ENCODE results near the gene EPS8L1. TPM values are rescaled to one million over a fixed set of nuclear protein-coding genes. Genes with fewer than 3 reads are reported as not detected.

Gene EPS8L1
- total RNA-seq, 1 donor: 0.84 TPM

DNA sequence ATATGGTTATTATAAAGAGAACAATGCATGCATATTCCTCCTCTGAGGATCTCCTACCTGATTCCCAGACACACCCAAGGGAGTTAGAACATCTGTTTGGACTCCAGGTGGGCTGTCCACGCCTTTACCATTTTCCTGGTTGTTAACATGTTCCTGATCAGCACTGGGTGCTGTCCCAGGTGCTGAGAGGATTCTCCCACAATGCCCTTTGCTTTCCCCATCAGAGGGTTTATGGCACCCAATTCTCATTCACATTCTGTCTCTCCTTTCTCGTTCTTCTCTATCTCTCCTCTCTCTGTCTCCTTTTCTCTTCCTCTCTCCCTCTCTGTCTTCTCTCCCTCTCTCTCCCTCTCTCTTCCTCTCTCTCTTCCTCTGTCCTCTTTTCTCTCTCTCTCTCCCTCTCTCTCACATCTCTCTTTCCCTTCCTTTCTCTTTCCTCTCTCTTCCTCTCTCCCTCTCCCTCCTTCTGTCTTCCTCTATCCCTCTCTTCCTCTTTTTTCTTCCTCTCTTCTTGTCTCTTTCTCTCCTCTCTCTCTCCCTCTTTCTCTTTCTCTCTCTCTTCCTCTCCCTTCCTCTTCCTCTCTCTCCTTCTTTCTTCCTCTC, 9.5 kb upstream of the EPS8L1 start:
- peaks cover 23% of the 10 kb centered on the region for H3K4me1 ChIP-seq (ENCODE audit: insufficient read depth, low read length)
- no peaks in the 10 kb centered on the region for H3K9me3 ChIP-seq (ENCODE audit: low read depth, low read length)
- H3K4me3 ChIP-seq (ENCODE audit: low read length): no peak overlapping the region
- H3K27me3 ChIP-seq (ENCODE audit: insufficient read depth, low read length): peaks cover 33% of the 10 kb centered on the region

DNA sequence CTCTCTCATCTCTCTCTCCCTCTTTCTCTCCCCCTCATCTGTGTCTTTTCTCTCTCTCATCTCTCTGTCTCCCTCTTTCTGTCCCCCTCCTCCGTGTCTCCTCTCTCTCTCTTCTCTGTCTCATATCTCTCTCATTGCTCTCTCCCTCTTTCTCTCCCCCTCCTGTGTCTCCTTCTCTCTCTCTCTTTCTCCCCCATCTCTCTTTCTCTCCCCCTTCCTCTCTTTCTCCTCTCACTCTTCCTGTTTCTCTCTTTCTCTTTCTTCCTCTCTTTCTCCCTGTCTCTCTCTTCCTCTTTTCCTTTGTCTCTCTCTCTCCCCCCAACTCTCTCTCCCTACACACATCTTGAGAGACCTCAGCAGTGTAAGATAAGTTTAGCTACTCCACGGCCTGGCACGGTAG, 7.8 kb upstream of the EPS8L1 start:
- Histone ChIP-seq H3K27me3 (ENCODE audit: insufficient read depth, low read length) (peaks cover 38% of the 10 kb centered on the region), H3K4me3 (ENCODE audit: low read length) (no peak overlapping the region), H3K9me3 (ENCODE audit: low read depth, low read length) (no peaks in the 10 kb centered on the region), H3K4me1 (ENCODE audit: insufficient read depth, low read length) (peaks cover 8% of the 10 kb centered on the region)

DNA sequence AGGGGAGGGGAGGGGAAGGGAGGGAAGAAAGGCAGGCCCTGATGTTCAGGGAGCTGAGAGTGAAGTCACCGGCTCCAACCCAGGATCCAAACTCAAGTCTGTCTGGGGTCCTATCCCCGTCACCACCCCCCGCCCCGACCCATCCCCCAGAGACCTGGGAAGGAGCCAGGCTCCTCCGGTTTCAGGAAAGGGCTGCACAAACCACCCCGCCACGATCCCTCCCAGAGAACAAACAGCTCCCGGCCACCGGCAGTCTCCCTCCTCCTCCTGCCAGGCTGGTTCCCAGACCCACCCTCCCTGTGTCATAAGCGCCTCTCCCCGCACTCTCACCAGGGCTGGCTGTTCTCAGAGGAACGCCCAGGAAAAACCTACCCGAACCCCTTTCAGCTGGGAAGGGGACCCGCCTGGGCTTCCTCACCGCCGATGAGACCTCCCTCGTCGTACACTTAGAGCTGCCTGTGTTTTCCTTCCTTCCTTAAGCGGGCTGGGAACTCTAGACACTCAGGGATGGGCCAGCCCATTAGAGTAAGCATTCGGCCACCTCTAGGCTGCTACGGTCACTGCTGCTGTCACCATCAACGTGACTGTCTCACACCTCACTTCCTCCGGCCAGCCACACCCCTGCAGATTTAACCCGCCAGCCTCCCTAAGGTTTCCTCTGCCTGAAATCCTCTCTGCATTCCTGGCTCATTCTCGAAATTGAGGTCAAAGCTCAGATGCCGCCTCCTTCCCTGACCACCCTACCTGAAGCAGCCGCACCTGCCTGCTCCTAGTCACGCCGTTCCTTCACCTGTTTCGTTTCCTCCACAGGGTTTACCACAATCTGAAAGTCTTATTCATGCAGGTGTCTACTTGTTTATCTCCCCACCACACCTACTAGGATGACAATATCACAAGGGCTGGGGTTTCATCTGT, 6.5 kb upstream of the EPS8L1 start:
- peaks cover 8% of the 10 kb centered on the region for H3K4me1 ChIP-seq (ENCODE audit: insufficient read depth, low read length)
- peaks cover 38% of the 10 kb centered on the region for H3K27me3 ChIP-seq (ENCODE audit: insufficient read depth, low read length)
- no peak overlapping the region for H3K4me3 ChIP-seq (ENCODE audit: low read length)
- no peaks in the 10 kb centered on the region for H3K9me3 ChIP-seq (ENCODE audit: low read depth, low read length)

DNA sequence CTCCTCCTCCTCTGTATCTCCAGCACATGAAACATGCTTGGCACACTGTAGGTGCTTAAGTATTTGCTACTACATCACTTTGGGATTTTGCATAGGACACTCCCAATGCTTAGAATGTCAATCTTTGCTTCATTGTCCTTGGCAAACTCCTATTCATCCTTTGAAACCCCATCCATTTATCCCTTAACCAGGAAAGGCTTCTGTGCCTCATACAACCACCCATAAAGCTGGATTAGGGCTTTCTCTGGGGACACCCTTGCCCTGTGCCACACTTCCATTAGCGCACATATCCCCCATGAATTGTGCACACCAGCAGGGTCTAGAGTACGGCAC, 5.8 kb upstream of the EPS8L1 start:
- no peak overlapping the region for H3K4me3 ChIP-seq (ENCODE audit: low read length)
- no peaks in the 10 kb centered on the region for H3K9me3 ChIP-seq (ENCODE audit: low read depth, low read length)
- peaks cover 38% of the 10 kb centered on the region for H3K27me3 ChIP-seq (ENCODE audit: insufficient read depth, low read length)
- H3K4me1 ChIP-seq (ENCODE audit: insufficient read depth, low read length): peaks cover 8% of the 10 kb centered on the region

DNA sequence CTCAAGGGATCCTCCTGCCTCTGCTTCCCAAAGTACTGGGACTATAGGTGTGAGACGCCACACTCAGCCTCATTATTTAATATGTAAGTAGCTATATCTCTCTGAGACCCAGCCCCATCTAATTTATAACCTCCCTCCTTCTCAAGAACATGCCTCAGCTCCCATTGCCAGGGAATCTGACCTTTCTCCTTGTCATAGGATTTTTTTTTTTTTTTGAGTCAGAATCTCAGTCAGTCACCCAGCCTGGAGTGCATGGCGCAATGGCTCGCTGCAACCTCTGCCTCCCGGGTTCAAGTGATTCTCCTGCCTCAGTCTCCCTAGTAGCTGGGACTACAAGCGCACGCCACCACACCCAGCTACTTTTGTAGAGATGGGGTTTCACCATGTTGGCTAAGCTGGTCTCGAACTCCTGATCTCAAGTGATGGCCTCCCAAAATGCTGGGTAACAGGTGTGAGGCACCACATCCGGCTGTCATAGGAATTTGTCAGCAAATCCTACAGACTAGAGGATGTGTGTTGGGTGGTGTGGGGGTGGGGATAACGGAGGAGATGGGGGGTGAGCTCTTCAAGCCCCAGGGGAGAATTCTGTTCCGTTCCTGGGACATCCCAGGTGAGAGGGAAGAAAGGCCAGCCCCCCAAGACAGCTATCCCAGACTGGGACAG, 5.1 kb upstream of the EPS8L1 start:
- H3K27me3 ChIP-seq (ENCODE audit: insufficient read depth, low read length): peaks cover 38% of the 10 kb centered on the region
- H3K9me3 ChIP-seq (ENCODE audit: low read depth, low read length): no peaks in the 10 kb centered on the region
- peaks cover 10% of the 10 kb centered on the region for H3K4me1 ChIP-seq (ENCODE audit: insufficient read depth, low read length)
- no peak overlapping the region for H3K4me3 ChIP-seq (ENCODE audit: low read length)

DNA sequence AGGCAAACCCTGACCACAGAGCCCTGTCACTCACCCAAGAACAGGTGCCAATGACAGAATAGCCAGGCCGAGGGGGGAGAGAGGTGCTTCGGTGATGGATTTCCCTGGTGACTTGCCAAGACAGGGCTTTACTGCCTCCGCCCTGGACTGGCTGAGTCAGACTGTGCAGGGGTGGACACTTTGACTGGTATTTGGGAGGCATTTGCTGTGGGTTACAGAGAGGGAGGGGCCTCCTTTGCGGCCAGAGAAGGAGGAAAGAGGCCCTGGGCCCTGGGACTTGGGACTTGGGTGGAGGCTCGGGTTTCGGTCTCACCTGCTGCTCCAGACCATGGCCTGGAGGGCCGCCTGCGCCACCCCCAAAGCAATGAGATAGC, 4.6 kb upstream of the EPS8L1 start:
- peaks cover 12% of the 10 kb centered on the region for H3K4me1 ChIP-seq (ENCODE audit: insufficient read depth, low read length)
- H3K4me3 ChIP-seq (ENCODE audit: low read length): no peak overlapping the region
- H3K9me3 ChIP-seq (ENCODE audit: low read depth, low read length): no peaks in the 10 kb centered on the region
- peaks cover 38% of the 10 kb centered on the region for H3K27me3 ChIP-seq (ENCODE audit: insufficient read depth, low read length)

DNA sequence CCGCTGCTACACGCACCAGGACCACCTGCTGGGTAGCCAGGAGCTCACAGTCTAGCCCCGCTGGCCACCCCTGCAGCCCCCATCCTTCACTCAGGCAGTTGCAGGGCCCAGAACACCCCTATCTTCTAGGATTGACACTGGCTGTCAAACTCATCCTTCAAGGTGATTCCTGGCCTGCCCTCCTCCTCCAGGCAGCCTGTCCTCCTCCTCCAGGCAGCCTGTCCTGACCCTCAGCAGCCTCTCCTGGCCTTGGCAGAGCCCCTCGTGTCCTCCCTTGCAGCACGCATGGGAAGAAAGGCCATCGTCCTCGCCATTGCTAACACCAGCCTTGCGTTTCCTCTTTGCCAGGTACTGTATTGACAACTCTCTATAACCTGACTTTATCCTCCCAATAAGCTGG, 3.8 kb upstream of the EPS8L1 start:
- H3K27me3 ChIP-seq (ENCODE audit: insufficient read depth, low read length): peaks cover 36% of the 10 kb centered on the region
- peaks cover 12% of the 10 kb centered on the region for H3K4me1 ChIP-seq (ENCODE audit: insufficient read depth, low read length)
- no peak overlapping the region for H3K4me3 ChIP-seq (ENCODE audit: low read length)
- H3K9me3 ChIP-seq (ENCODE audit: low read depth, low read length): no peaks in the 10 kb centered on the region

DNA sequence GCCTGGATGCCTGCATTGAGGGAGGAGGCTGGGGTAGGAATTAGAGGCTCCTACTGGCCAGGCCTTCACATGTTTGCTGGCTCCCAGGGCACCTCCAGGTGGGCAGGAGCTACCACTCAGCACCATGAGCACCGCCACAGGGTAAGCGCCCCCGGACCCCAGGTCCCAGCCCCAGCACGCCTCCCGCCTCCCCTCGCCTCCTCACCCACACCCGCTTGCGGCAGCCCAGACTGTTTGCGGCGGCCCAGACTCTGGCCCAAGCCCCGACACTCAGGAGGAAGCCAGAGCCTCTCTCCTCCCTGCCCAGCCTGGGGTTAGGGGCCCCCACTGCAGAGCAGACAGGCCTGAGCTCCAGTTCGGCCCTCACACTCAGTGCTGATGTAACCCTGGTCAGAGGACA, 652 bp downstream of the EPS8L1 start:
- H3K27me3 ChIP-seq (ENCODE audit: insufficient read depth, low read length): peaks cover 4% of the 10 kb centered on the region
- H3K9me3 ChIP-seq (ENCODE audit: low read depth, low read length): no peaks in the 10 kb centered on the region
- H3K4me1 ChIP-seq (ENCODE audit: insufficient read depth, low read length): peaks cover 19% of the 10 kb centered on the region
- H3K4me3 ChIP-seq (ENCODE audit: low read length): no peak overlapping the region

DNA sequence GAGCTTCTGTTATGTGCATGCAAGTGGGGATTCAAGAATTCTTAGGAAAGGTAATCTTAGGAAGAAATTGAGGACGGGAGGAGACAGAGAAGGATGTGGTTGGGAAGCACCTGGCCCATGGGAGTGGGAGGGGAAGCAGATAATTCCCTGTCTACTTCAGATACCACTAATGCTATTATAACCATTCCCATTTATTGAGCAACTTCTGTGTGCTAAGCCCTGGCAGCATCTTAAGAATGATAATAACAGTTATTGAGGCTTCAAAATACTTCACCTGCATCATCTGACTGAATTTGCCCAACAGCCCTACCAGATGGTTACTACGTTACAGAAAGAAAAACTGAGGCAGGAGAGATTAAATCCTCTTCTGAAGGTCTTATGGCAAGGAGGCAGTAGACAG, 1.4 kb downstream of the EPS8L1 start:
- Histone ChIP-seq H3K9me3 (ENCODE audit: low read depth, low read length) (no peaks in the 10 kb centered on the region), H3K27me3 (ENCODE audit: insufficient read depth, low read length) (peaks cover 5% of the 10 kb centered on the region), H3K4me3 (ENCODE audit: low read length) (no peak overlapping the region), H3K4me1 (ENCODE audit: insufficient read depth, low read length) (peaks cover 26% of the 10 kb centered on the region)

DNA sequence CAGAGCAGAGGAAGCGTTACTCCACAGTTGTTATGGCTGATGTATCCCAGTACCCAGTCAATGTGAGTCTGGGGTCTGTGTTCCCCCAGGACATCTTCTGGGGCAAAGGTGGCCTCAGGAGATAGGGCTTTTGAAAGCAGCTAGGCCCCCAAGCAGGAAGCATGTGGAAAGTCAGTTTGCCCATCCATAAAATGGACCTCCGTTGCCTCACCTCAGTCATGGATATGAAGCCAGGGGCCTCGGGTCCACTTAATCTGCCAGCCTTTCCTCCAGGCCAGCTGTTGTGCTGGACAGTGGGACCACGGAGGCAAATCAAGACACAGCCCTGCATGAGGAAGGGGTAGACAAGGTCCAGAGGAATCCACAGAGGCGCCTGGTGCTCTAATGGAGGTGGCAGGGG, 3.3 kb downstream of the EPS8L1 start:
- Histone ChIP-seq H3K9me3 (ENCODE audit: low read depth, low read length) (no peaks in the 10 kb centered on the region), H3K4me1 (ENCODE audit: insufficient read depth, low read length) (peaks cover 31% of the 10 kb centered on the region), H3K27me3 (ENCODE audit: insufficient read depth, low read length) (peaks cover 18% of the 10 kb centered on the region), H3K4me3 (ENCODE audit: low read length) (no peak overlapping the region)

DNA sequence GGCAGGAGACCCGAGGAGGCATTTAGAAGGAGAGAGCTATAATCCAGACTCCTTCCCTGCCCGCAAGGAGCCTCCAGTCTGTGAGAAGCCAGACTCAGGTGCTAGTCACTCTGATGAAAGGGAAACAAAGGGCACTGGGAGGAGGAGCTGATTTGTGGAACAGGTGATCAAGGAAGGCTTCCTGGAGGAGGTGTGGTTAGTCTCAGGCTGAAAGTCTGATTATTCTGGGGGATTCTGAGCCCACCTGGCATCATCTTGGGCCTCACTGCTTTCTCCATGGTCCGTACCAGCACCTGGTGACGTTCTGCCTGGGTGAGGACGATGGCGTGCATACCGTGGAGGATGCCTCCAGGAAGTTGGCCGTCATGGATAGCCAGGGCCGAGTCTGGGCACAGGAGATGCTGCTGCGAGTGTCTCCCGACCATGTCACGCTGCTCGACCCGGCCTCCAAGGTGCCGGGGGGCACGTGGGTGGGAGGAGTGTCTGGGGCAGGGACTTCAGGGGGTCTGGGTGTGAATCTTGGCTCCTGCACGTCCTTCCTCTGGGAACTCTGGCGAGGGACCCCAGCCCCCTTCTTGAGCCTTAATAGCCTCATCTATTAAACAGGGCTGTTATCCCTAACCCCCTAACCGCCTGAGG, 3.9 kb downstream of the EPS8L1 start:
- Histone ChIP-seq H3K27me3 (ENCODE audit: insufficient read depth, low read length) (peaks cover 23% of the 10 kb centered on the region), H3K4me3 (ENCODE audit: low read length) (no peak overlapping the region), H3K9me3 (ENCODE audit: low read depth, low read length) (no peaks in the 10 kb centered on the region), H3K4me1 (ENCODE audit: insufficient read depth, low read length) (peaks cover 31% of the 10 kb centered on the region)

DNA sequence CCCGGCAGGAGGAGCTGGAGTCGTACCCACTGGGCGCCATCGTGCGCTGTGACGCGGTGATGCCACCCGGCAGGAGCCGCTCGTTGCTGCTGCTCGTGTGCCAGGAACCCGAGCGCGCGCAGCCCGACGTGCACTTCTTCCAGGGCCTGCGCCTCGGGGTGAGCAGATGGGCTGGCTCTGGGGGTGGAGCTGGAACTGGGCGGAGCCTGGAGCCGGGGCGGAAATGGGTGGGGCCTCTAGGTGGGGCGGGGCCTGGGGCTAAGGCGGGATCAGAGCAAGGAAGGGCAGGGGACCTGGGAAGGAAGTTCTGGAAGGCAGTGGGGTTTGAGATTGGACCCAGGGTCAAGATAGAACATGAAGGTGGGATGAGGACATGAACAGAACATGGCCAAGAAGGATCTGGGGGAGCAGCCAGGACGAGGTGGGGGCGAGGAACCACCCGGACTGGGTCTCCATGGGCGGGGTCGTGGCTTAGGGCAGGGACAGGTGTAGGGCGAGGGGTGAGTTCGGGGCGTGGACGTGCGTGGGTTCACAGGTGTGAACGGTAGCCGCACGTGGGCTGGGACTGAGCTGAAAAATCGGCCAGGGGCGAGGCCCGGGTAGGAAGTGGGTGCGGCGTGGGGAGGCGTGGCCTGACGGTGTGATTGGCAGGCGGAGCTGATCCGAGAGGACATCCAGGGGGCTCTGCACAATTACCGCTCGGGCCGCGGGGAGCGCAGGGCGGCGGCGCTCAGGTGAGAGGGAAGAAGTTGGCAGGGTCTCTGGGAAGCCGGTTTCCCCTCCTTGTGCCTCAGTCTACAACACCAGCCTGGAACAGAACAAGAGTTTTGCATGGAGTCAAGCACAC, 4.7 kb downstream of the EPS8L1 start:
- Histone ChIP-seq H3K4me1 (ENCODE audit: insufficient read depth, low read length) (peaks cover 31% of the 10 kb centered on the region), H3K27me3 (ENCODE audit: insufficient read depth, low read length) (peaks cover 28% of the 10 kb centered on the region), H3K4me3 (ENCODE audit: low read length) (peak overlapping the region; percentile 44), H3K9me3 (ENCODE audit: low read depth, low read length) (no peaks in the 10 kb centered on the region)

DNA sequence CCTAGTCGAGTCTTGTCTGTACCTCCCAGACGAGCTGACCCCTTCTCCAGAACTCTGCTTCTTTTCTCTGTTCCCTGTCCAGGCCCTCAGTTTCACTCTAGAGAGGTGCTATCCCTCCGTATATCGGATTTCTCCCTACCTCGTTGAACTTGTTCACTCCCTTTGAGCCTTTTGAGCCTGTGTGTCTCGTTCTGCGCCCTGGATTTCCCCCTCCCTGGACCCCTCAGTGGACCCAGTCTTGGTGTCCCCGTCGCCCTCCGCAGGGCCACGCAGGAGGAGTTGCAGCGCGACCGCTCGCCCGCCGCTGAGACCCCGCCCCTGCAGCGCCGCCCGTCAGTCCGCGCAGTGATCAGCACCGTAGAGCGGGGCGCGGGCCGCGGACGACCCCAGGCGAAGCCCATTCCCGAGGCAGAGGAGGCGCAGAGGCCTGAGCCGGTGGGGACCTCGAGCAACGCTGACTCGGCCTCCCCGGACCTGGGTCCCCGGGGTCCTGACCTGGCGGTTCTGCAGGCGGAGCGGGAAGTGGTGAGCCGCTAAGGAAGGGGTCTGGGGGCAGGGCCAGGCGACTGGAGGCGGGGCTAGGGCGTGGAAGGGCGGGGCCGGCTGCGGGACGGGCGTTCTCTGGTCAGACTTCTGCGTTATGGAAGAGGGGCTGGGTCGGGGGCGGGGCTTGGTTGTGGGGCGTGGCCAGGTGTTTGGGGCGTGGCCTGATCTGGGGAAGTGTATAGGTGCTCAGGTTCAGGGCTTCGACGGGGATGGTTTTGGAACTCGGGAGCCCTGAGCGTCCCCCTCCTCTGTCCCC, 5.5 kb downstream of the EPS8L1 start:
- peak overlapping the region; percentile 44 for H3K4me3 ChIP-seq (ENCODE audit: low read length)
- peaks cover 28% of the 10 kb centered on the region for H3K4me1 ChIP-seq (ENCODE audit: insufficient read depth, low read length)
- no peaks in the 10 kb centered on the region for H3K9me3 ChIP-seq (ENCODE audit: low read depth, low read length)
- H3K27me3 ChIP-seq (ENCODE audit: insufficient read depth, low read length): peaks cover 35% of the 10 kb centered on the region

DNA sequence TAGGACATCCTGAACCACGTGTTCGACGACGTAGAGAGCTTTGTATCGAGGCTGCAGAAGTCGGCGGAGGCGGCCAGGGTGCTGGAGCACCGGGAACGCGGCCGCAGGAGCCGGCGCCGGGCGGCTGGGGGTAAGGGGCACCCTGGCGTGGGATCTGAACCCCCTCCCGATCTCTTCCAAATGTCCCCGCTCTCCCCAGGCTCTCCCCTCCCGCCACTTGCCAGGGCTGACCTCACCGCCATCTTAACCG, 6.0 kb downstream of the EPS8L1 start:
- Histone ChIP-seq H3K9me3 (ENCODE audit: low read depth, low read length) (no peaks in the 10 kb centered on the region), H3K4me3 (ENCODE audit: low read length) (no peak overlapping the region), H3K27me3 (ENCODE audit: insufficient read depth, low read length) (peaks cover 37% of the 10 kb centered on the region), H3K4me1 (ENCODE audit: insufficient read depth, low read length) (peaks cover 30% of the 10 kb centered on the region)
